ENCODE data around the gene DZIP1. TPM values are rescaled to one million over a fixed set of nuclear protein-coding genes. Genes with fewer than 3 reads are reported as not detected.

The DZIP1 gene
- total and polyA plus RNA-seq, 10 of the 15 experiments (the other 5 are each of a cell fraction or from before 2014, with no cell fraction given) = 0.01 to 1.9 (median 0.55) TPM

DNA sequence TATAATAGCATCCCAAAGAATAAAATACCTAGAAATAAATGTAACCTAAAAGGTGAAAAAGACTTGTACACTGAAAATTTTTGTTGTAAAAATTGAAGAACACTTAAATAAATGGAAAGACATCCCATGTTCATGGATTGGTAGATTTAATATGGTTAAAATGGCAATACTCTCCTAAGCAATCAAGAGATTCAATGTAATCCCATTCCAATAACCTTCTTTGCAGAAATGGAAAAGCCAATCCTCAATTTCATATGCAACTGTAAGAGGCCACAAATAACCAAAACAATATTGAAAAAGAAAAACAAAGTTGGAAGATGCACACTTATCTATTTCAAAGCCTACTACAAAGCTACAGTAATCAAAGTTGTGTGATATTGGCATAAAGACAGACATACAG lies 17.7 kb downstream of the DZIP1 start:
- no TSS peak for BruUV-seq (replicated peaks)
- ATAC-seq (no peak), DNase-seq (ENCODE audit: low read depth, low spot score) (no peak), FAIRE-seq (no peak)
- no peak overlapping the region for H3K4me2 ChIP-seq (ENCODE audit: control insufficient read depth, insufficient read depth)
- in situ Hi-C loops (cut with MboI) = no loop called here
- TF ChIP-seq ETV6 (conservative IDR thresholded peaks at IDR 0.05 in 1 of 2, IDR thresholded peaks at IDR 0.05 in 1 of 2; ENCODE audit: borderline replicate concordance in 1 of 2, low read depth in 1 of 2) (no peak), HCFC1 (IDR thresholded peaks at IDR 0.05; ENCODE audit: low read length) (no peak), TBL1XR1 (IDR thresholded peaks at IDR 0.05; ENCODE audit: low read depth, low read length) (no peak), HDAC6 (IDR thresholded peaks at IDR 0.05; ENCODE audit: unreplicated experiment) (no peak), ZSCAN29 (IDR thresholded peaks at IDR 0.05) (no peak), BMI1 (IDR thresholded peaks at IDR 0.05; ENCODE audit: borderline replicate concordance) (no peak), ATF7 (IDR thresholded peaks at IDR 0.05; ENCODE audit: low read depth) (no peak), BCL3 (IDR thresholded peaks at IDR 0.05; ENCODE audit: borderline replicate concordance, insufficient read depth, low read depth, low read length, poor library complexity, severe bottlenecking) (no peak), JUND (IDR thresholded peaks at IDR 0.05; ENCODE audit: low read depth, low read length) (no peak)
- SMC1A ChIA-PET (ENCODE audit: uncharacterized antibody, unreplicated experiment) = interaction anchor here (0.7 to 7.6 kb wide), 3 partner anchors 132 to 1229 kb away, joined by 3 to 139 read pairs (median 4); no protein-coding TSS in a partner anchor
- no peaks in the 10 kb centered on the region for H3K27me3 ChIP-seq (replicated peaks in 1 of 2; ENCODE audit: control insufficient read depth in 2 of 2, insufficient read depth in 2 of 2, low read length in 1 of 2)
- no peak overlapping the region for H2AFZ ChIP-seq (ENCODE audit: control insufficient read depth, low read depth, low read length)
- H3K27ac ChIP-seq (ENCODE audit: control insufficient read depth, insufficient read depth) = no peak overlapping the region
- CTCF ChIA-PET = interaction anchor here (1.0 to 7.7 kb wide), 3 partner anchors 34 to 354 kb away, joined by 3 to 192 read pairs (median 5); no protein-coding TSS in a partner anchor
- intact Hi-C loops (cut with micrococcal nuclease; ENCODE audit: unreplicated experiment) = no loop called here
- H3K4me1 ChIP-seq (ENCODE audit: control insufficient read depth, insufficient read depth, low read length) = no peaks in the 10 kb centered on the region
- H4K20me1 ChIP-seq (ENCODE audit: control insufficient read depth, insufficient read depth) = no peaks in the 10 kb centered on the region
- RAD21 ChIA-PET (ENCODE audit: unreplicated experiment) = interaction anchor here (5.8 kb wide), 1 partner anchor 207 kb away, joined by 101 read pairs; no protein-coding TSS in a partner anchor
- no peaks in the 10 kb centered on the region for H3K79me2 ChIP-seq (ENCODE audit: control insufficient read depth, insufficient read depth, low read length)
- no peaks in the 10 kb centered on the region for H3K9me3 ChIP-seq (replicated peaks; ENCODE audit: control insufficient read depth, insufficient read depth, low read length)
- H3K4me3 ChIP-seq = no peak overlapping the region
- no peaks in the 10 kb centered on the region for H3K36me3 ChIP-seq (ENCODE audit: control insufficient read depth in 2 of 2, insufficient read depth in 2 of 2, low read length in 1 of 2)
- POLR2A ChIA-PET = no interaction called here
- no peak overlapping the region for H3K9ac ChIP-seq (ENCODE audit: control insufficient read depth, insufficient read depth, low read length)
